GM15510 (cell line): ENCODE data around the gene DHX30.

Source experiments
- POLR2A ChIP-seq: IDR thresholded peaks from 3 replicates; pipeline ENCODE4 v1.6.1; 2011; ENCODE audit warnings: borderline replicate concordance; ENCODE audit not compliant: insufficient read length; ENCODE audit errors: extremely low read depth

The DHX30 gene

GRCh38 chr3:47847801-47848518 lies 45.0 kb downstream of the DHX30 start:
- TF ChIP-seq POLR2A = no peak

- no peak for TF ChIP-seq POLR2A
Observed at GRCh38 chr3:47848599-47849117, 45.7 kb downstream of the DHX30 start.

- TF ChIP-seq POLR2A = no peak
Observed at GRCh38 chr3:47849186-47849698, 46.3 kb downstream of the DHX30 start.

GRCh38 chr3:47849699-47850563 lies 47.0 kb downstream of the DHX30 start:
- TF ChIP-seq POLR2A = no peak

- TF ChIP-seq POLR2A = no peak
Observed at GRCh38 chr3:47850564-47851410, 47.8 kb downstream of the DHX30 start.

- no peak for TF ChIP-seq POLR2A
Observed at GRCh38 chr3:47851888-47852603, 49.1 kb downstream of the DHX30 start.

GRCh38 chr3:47852604-47853602 lies 50.0 kb downstream of the DHX30 start:
- TF ChIP-seq POLR2A = no peak

GRCh38 chr3:47854267-47854666 lies 51.3 kb downstream of the DHX30 start:
- TF ChIP-seq POLR2A = no peak

GRCh38 chr3:47854720-47855455 lies 52.0 kb downstream of the DHX30 start:
- TF ChIP-seq POLR2A = no peak

GRCh38 chr3:47855461-47856383 lies 52.8 kb downstream of the DHX30 start:
- TF ChIP-seq POLR2A = no peak

GRCh38 chr3:47856669-47857068 lies 53.7 kb downstream of the DHX30 start:
- no peak for TF ChIP-seq POLR2A
